HG03442 (cell line): ENCODE results near the gene SCYL1.
"Not testable (repeated sequence)": the region's sequence is repeated elsewhere in the genome, so short reads cannot be mapped to it uniquely, and the experiment has no call there.

Experiments
- ATAC-seq: cut with Tn5 transposase; IDR thresholded peaks from one replicate; pipeline ENCODE4 v1.9.1; 2021; ENCODE audit warnings: mild to moderate bottlenecking, moderate library complexity; ENCODE audit not compliant: unreplicated experiment

SCYL1 gene

GRCh38 chr11:65504674-65505465, 20.0 kb upstream of the SCYL1 start:
- ATAC-seq, result no peak

DNA sequence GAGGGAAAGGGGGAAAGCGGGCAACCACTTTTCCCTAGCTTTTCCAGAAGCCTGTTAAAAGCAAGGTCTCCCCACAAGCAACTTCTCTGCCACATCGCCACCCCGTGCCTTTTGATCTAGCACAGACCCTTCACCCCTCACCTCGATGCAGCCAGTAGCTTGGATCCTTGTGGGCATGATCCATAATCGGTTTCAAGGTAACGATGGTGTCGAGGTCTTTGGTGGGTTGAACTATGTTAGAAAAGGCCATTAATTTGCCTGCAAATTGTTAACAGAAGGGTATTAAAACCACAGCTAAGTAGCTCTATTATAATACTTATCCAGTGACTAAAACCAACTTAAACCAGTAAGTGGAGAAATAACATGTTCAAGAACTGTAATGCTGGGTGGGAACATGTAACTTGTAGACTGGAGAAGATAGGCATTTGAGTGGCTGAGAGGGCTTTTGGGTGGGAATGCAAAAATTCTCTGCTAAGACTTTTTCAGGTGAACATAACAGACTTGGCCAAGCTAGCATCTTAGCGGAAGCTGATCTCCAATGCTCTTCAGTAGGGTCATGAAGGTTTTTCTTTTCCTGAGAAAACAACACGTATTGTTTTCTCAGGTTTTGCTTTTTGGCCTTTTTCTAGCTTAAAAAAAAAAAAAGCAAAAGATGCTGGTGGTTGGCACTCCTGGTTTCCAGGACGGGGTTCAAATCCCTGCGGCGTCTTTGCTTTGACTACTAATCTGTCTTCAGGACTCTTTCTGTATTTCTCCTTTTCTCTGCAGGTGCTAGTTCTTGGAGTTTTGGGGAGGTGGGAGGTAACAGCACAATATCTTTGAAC, 19.2 kb upstream of the SCYL1 start:
- ATAC-seq, result no peak

DNA sequence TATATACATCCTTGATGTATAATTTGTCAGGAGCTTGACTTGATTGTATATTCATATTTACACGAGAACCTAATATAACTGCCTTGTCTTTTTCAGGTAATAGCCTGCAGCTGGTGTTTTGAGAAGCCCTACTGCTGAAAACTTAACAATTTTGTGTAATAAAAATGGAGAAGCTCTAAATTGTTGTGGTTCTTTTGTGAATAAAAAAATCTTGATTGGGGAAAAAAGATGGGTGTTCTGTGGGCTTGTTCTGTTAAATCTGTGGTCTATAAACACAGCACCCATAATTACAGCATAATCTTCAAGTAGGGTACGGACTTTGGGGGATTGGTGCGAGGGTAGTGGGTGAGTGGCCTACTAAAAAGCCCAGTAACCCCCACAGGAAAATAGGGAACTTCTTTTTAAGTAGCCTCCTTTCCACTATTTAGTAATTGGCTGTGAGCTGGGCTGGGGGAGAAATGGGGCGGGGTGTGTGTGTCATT, 18.6 kb upstream of the SCYL1 start:
- no peak for ATAC-seq

GRCh38 chr11:65506772-65507505, 17.9 kb upstream of the SCYL1 start:
- ATAC-seq, result peak; percentile 26

GRCh38 chr11:65512311-65512710, 12.6 kb upstream of the SCYL1 start:
- not testable (repeated sequence) for ATAC-seq

- ATAC-seq, result no peak
Measured at GRCh38 chr11:65516135-65516968, 8.5 kb upstream of the SCYL1 start.

DNA sequence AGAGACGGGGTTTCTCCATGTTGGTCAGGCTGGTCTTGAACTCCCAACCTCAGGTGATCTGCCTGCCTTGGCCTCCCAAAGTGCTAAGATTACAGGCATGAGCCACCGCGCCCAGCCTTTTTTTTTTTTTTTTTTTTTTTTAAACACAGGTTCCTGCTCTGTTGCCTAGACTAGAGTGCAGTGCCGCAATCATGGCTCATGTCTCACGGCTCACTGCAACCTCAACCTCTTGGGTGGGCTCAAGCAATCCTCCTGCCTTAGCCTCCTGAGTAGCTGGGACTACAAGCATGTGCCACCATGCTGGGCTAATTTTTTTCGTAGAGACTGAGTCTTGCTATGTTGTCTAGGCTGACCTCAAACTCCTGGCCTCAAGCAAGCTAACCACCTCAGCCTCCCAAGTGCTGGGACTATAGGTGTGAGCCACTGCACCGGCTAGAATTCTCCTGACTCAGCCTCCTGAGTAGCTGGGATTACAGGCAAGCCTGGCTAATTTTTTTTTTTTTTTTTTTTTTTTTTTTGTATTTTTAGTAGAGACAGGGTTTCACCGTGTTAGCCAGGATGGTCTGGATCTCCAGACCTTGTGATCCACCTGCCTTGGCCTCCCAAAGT, 5.8 kb upstream of the SCYL1 start:
- ATAC-seq, result not testable (repeated sequence)

- ATAC-seq, result not testable (repeated sequence)
Measured at GRCh38 chr11:65521777-65522521, 2.9 kb upstream of the SCYL1 start.

GRCh38 chr11:65522718-65523630, 1.9 kb upstream of the SCYL1 start:
- ATAC-seq, result not testable (repeated sequence)

GRCh38 chr11:65523631-65523968, 1.3 kb upstream of the SCYL1 start:
- ATAC-seq, result not testable (repeated sequence)

DNA sequence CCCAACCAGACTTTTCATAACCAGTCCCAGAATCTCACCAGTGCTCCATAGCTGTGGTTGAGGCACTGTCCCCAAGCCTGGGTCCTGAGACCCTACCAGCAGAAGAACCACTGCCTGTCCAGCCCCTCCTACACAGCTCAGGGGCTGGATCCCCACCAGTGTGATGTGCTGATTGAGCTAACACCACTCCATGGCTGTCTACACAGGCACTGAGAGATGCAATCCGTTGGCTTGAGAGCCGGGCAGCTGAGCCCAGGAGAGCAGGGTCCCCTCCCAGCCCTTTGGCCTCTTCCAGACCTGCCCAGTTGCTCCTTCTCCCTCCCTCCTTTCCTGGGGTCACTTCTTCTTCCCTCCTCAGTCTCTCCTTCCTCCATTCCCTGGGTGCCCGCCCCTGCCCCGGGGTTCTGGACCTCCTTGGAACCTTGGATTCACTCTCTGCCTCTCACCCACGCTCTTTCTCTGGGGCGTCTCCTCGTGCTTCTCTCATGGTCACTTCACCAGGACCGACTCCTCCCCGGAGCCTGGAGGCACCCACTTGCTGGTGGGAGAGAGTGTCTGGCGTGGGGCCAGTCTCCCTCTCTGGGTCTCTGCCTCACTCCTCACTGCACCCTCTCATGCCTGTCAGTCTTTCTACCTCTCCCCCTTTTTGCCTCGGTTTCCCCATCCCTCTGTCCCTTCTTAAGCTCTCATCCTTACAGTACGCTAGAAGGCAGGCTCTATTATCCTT, 706 bp upstream of the SCYL1 start:
- no peak for ATAC-seq

DNA sequence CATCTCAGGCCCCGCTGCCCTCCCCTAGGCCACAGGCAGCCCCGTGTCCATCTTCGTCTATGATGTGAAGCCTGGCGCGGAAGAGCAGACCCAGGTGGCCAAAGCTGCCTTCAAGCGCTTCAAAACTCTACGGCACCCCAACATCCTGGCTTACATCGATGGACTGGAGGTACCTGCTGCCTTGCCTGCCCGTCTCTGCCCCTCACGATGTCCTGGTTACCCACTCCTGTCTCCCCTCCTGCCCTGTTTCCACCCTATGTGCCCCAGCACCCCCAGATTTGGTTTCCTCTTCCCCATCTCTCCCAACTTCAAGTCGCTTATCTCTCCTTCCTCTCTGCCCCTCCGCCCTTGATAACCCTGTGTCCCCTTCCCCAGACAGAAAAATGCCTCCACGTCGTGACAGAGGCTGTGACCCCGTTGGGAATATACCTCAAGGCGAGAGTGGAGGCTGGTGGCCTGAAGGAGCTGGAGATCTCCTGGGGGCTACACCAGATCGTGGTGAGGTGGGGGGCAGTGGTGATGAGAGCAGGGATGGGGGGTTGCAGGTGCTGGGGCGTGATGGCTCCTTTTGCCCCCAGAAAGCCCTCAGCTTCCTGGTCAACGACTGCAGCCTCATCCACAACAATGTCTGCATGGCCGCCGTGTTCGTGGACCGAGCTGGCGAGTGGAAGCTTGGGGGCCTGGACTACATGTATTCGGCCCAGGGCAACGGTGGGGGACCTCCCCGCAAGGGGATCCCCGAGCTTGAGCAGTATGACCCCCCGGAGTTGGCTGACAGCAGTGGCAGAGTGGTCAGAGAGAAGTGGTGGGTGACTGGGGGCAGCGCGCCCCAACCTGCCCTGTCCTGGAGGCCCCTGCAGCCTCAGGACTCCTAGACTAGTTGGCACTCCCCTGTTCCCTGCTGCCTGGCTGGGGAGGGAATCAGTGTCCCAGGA, 930 bp downstream of the SCYL1 start:
- no peak for ATAC-seq

GRCh38 chr11:65526744-65527143, 1.9 kb downstream of the SCYL1 start:
- no peak for ATAC-seq

DNA sequence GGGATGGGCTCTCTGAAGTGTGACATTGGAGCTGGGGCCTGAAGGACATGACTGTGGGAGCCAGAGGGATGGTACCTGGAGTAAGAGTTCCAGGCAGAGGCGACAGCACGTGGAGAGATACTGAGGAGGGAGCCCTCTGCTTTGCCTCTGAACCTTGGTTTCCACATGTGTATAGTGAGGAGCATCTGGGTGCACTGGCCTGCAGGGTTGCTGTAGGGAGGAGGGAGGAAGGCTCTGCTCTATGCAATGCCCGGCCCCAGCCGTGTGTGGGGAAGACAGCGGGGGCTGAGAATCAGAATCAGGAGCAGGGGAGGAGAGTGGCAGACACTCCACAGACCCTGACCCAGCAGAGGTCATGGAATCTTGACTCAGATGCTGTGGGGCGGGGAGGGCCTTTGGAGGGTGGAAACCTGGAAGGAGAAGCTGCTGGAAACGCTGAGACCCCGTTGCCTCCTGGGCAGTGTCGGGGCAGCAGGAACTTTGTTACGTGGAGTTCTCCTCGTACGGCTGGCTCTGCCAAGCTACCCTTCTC, 4.0 kb downstream of the SCYL1 start:
- no peak for ATAC-seq

DNA sequence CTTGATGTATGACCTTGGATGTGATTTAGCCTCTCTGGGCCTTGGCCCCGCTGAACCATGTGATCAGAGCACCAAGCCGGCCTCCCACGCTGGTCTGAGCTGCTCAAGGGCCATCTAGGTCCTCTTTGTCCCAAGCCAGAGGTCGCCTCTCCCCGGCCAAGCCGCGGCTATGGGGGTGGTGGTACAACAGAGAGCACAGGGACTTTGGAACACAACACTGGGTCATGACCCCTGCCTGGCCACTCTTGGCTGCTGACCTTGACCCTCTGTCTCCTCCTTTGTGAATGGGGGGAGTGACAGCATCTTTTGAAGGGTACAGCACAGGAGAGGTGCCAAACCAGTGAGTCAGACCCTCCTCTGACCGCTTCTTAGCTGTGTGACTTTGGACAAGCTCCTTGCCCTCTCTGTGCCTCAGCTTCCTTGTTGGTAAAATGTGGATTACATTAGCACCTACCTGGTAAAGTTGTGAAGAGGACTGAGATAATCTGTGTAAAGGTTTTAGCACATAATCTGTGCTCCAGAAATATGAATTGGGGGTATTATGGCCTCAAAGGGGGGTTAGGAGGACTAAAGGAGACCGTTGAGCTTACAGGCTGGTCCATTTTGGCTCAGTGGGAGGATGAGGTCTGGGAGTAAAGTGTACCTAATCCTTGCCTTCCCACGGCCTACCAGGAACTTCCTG, 4.7 kb downstream of the SCYL1 start:
- ATAC-seq, result no peak

DNA sequence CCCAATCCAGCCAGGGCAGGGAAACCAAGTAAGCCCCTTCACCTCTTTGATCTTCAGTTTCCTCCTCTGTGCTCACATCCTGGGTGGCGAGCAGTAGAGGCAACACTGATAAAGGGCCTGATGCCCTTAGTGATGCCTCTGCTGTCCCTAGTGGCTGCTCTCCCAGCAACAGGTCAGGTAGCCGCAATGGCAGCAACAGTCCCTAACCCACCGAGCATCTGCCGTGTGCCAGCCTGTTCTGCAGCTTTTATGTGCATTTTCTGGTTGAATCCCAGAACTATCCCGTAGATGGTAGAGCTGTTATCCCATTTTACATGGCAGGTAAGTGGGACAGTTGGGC, 5.2 kb downstream of the SCYL1 start:
- ATAC-seq, result no peak
